Type B pancreatic cell (in vitro differentiated cells): ENCODE measurements around the gene IL18R1. TPM values are rescaled to one million over a fixed set of nuclear protein-coding genes. Genes with fewer than 3 reads are reported as not detected.

ENCODE experiments used
- DNase-seq: peaks from one replicate; pipeline ENCODE4 v3.0.0; 2021; ENCODE audit warnings: mixed read lengths; ENCODE audit not compliant: unreplicated experiment; ENCODE audit errors: extremely low spot score
- H3K27ac Mint-ChIP-seq: 2 replicates; pipeline ENCODE4 v1.8.0; 2021; ENCODE audit warnings: mild to moderate bottlenecking, mixed read lengths
- H3K27me3 Mint-ChIP-seq: 2 replicates; pipeline ENCODE4 v1.8.0; 2021; ENCODE audit warnings: mixed read lengths
- H3K36me3 Mint-ChIP-seq: 2 replicates; pipeline ENCODE4 v1.8.0; 2021; ENCODE audit warnings: mixed read lengths
- H3K4me1 Mint-ChIP-seq: one replicate; pipeline ENCODE4 v1.8.0; 2021; ENCODE audit warnings: mixed read lengths; ENCODE audit not compliant: unreplicated experiment
- H3K4me3 Mint-ChIP-seq: 2 replicates; pipeline ENCODE4 v1.8.0; 2021; ENCODE audit warnings: mild to moderate bottlenecking, mixed read lengths
- H3K9me3 Mint-ChIP-seq: 2 replicates; pipeline ENCODE4 v1.8.0; 2021; ENCODE audit warnings: mixed read lengths
- CTCF ChIP-seq: fragments of 200-600 bp; sonication (generic); conservative IDR thresholded peaks from 2 replicates; pipeline ENCODE4 v1.5.0; 2021; ENCODE audit warnings: antibody characterized with exemption, mild to moderate bottlenecking
- total RNA-seq: library from RNA; stranded (reverse); gene quantifications from 2 replicates; pipeline ENCODE4 v1.2.1, GENCODE V29; 2021; ENCODE audit warnings: low replicate concordance

IL18R1 gene
- total RNA-seq, 1 donor from 2014 or later, result 5.8 TPM

- H3K27ac Mint-ChIP-seq, result no peak overlapping the region
- no peak for DNase-seq
- no peak for TF ChIP-seq CTCF
- no peaks in the 10 kb centered on the region for H3K9me3 Mint-ChIP-seq
- no peaks in the 10 kb centered on the region for H3K4me1 Mint-ChIP-seq
- peaks cover 13% of the 10 kb centered on the region for H3K27me3 Mint-ChIP-seq
- no peaks in the 10 kb centered on the region for H3K36me3 Mint-ChIP-seq
- no peak overlapping the region for H3K4me3 Mint-ChIP-seq
Measured at GRCh38 chr2:102337481-102338386, 17.9 kb upstream of the IL18R1 start.

- no peaks in the 10 kb centered on the region for H3K4me1 Mint-ChIP-seq
- H3K9me3 Mint-ChIP-seq, result no peaks in the 10 kb centered on the region
- no peak overlapping the region for H3K4me3 Mint-ChIP-seq
- H3K27ac Mint-ChIP-seq, result no peak overlapping the region
- peaks cover 3% of the 10 kb centered on the region for H3K27me3 Mint-ChIP-seq
- TF ChIP-seq CTCF, result no peak
- DNase-seq, result no peak
- no peaks in the 10 kb centered on the region for H3K36me3 Mint-ChIP-seq
Measured at GRCh38 chr2:102340778-102341177, 14.8 kb upstream of the IL18R1 start.

GRCh38 chr2:102342888-102343287, 12.7 kb upstream of the IL18R1 start:
- Mint-ChIP-seq H3K27me3 (peaks cover 15% of the 10 kb centered on the region), H3K4me1 (no peaks in the 10 kb centered on the region), H3K4me3 (no peak overlapping the region), H3K9me3 (peaks cover 6% of the 10 kb centered on the region), H3K27ac (no peak overlapping the region), H3K36me3 (no peaks in the 10 kb centered on the region)
- TF ChIP-seq CTCF, result no peak
- no peak for DNase-seq

- Mint-ChIP-seq H3K27ac (no peak overlapping the region), H3K27me3 (peaks cover 21% of the 10 kb centered on the region), H3K9me3 (peaks cover 6% of the 10 kb centered on the region), H3K4me1 (no peaks in the 10 kb centered on the region), H3K4me3 (no peak overlapping the region), H3K36me3 (no peaks in the 10 kb centered on the region)
- TF ChIP-seq CTCF, result no peak
- DNase-seq, result no peak
Measured at GRCh38 chr2:102344397-102344796, 11.2 kb upstream of the IL18R1 start.

- Mint-ChIP-seq H3K27me3 (peaks cover 25% of the 10 kb centered on the region), H3K36me3 (no peaks in the 10 kb centered on the region), H3K27ac (no peak overlapping the region), H3K4me3 (no peak overlapping the region), H3K9me3 (peaks cover 6% of the 10 kb centered on the region), H3K4me1 (no peaks in the 10 kb centered on the region)
- DNase-seq, result no peak
- no peak for TF ChIP-seq CTCF
Measured at GRCh38 chr2:102345329-102345920, 10.2 kb upstream of the IL18R1 start.
